Endothelial cell of hepatic sinusoid (primary cell): ENCODE results near the gene TENM4.
"Not testable (repeated sequence)": the region's sequence is repeated elsewhere in the genome, so short reads cannot be mapped to it uniquely, and the experiment has no call there.

ENCODE experiments used
- in situ Hi-C: cut with HindIII; loops from 2 replicates; pipeline ENCODE4 v1.10.0; 2017; ENCODE audit warnings: low sequenced_read_pairs

TENM4 gene

GRCh38 chr11:78834886-78835285, 605.9 kb downstream of the TENM4 start:
- in situ Hi-C loops = no loop called here

- in situ Hi-C loops = no loop called here
Measured at GRCh38 chr11:78833237-78833636, 607.6 kb downstream of the TENM4 start.

- in situ Hi-C loops = no loop called here
Measured at GRCh38 chr11:78832226-78832947, 608.4 kb downstream of the TENM4 start.

- in situ Hi-C loops = no loop called here
Measured at GRCh38 chr11:78831571-78831970, 609.3 kb downstream of the TENM4 start.

- in situ Hi-C loops = no loop called here
Measured at GRCh38 chr11:78830277-78830819, 610.5 kb downstream of the TENM4 start.

GRCh38 chr11:78829146-78829545, 611.7 kb downstream of the TENM4 start:
- in situ Hi-C loops = no loop called here

- in situ Hi-C loops = no loop called here
Measured at GRCh38 chr11:78828676-78829075, 612.2 kb downstream of the TENM4 start.

GRCh38 chr11:78827291-78827690, 613.5 kb downstream of the TENM4 start:
- in situ Hi-C loops = not testable (repeated sequence)

- in situ Hi-C loops = no loop called here
Measured at GRCh38 chr11:78825591-78826020, 615.2 kb downstream of the TENM4 start.

GRCh38 chr11:78823588-78823987, 617.2 kb downstream of the TENM4 start:
- in situ Hi-C loops = no loop called here

GRCh38 chr11:78822931-78823423, 617.9 kb downstream of the TENM4 start:
- in situ Hi-C loops = no loop called here

GRCh38 chr11:78821371-78822306, 619.2 kb downstream of the TENM4 start:
- in situ Hi-C loops = no loop called here

- in situ Hi-C loops = no loop called here
Measured at GRCh38 chr11:78820741-78821140, 620.1 kb downstream of the TENM4 start.

- in situ Hi-C loops = no loop called here
Measured at GRCh38 chr11:78818201-78818600, 622.6 kb downstream of the TENM4 start.

- in situ Hi-C loops = no loop called here
Measured at GRCh38 chr11:78815831-78816230, 625.0 kb downstream of the TENM4 start.

- in situ Hi-C loops = no loop called here
Measured at GRCh38 chr11:78812513-78813293, 628.1 kb downstream of the TENM4 start.

GRCh38 chr11:78810559-78811009, 630.2 kb downstream of the TENM4 start:
- in situ Hi-C loops = no loop called here

GRCh38 chr11:78809931-78810541, 630.8 kb downstream of the TENM4 start:
- in situ Hi-C loops = no loop called here

GRCh38 chr11:78808923-78809322, 631.9 kb downstream of the TENM4 start:
- in situ Hi-C loops = no loop called here

- in situ Hi-C loops = no loop called here
Measured at GRCh38 chr11:78807351-78807750, 633.5 kb downstream of the TENM4 start.
